ENCODE results near the gene VMP1. TPM values are rescaled to one million over a fixed set of nuclear protein-coding genes. Genes with fewer than 3 reads are reported as not detected.
"Not testable (repeated sequence)": the region's sequence is repeated elsewhere in the genome, so short reads cannot be mapped to it uniquely, and the experiment has no call there.

Gene VMP1
- total RNA-seq, 1 experiment from 2014 or later: 107 TPM

- intact Hi-C loops (cut with micrococcal nuclease; ENCODE audit: unreplicated experiment): no loop called here
- Histone ChIP-seq H3K36me3 (ENCODE audit: insufficient read depth, low read length, poor library complexity, severe bottlenecking) (no peaks in the 10 kb centered on the region), H3K4me3 (ENCODE audit: low read depth, low read length, poor library complexity, severe bottlenecking) (no peak overlapping the region), H3K27me3 (replicated peaks; ENCODE audit: insufficient read depth, low read depth, low read length, poor library complexity) (no peaks in the 10 kb centered on the region), H3K4me1 (ENCODE audit: insufficient read depth, low read length, poor library complexity, severe bottlenecking) (peaks cover 10% of the 10 kb centered on the region), H3K9me3 (ENCODE audit: low read depth, low read length, poor library complexity, severe bottlenecking) (no peaks in the 10 kb centered on the region), H3K27ac (ENCODE audit: low read depth, low read length, poor library complexity, severe bottlenecking) (no peak overlapping the region)
- no TSS peak for BruUV-seq (replicated peaks)
- no peak for DNase-seq (ENCODE audit: low spot score)
- no peak for TF ChIP-seq EZH2 (IDR thresholded peaks at IDR 0.05; ENCODE audit: borderline replicate concordance, low read depth, low read length, poor library complexity, severe bottlenecking)
- no peak for TF ChIP-seq CTCF (conservative IDR thresholded peaks at IDR 0.05; ENCODE audit: low read depth, low read length)
- ChIA-PET POLR2A (ENCODE audit: low non-redundant PET) (interaction anchor here (1.1 kb wide), 1 partner anchor 92 kb away, joined by 3 read pairs; no protein-coding TSS in a partner anchor), CTCF (no interaction called here)
These were observed 139.1 kb downstream of the VMP1 start for GRCh38 chr17:59846394-59847165.

GRCh38 chr17:59848385-59848668, 140.9 kb downstream of the VMP1 start:
- TF ChIP-seq EZH2 (IDR thresholded peaks at IDR 0.05; ENCODE audit: borderline replicate concordance, low read depth, low read length, poor library complexity, severe bottlenecking): no peak
- TF ChIP-seq CTCF (conservative IDR thresholded peaks at IDR 0.05; ENCODE audit: low read depth, low read length): no peak
- POLR2A ChIA-PET (ENCODE audit: low non-redundant PET): interaction anchor here (0.5 kb wide), 1 partner anchor 13 kb away, joined by 3 read pairs; no protein-coding TSS in a partner anchor

GRCh38 chr17:59848778-59849177, 141.3 kb downstream of the VMP1 start:
- Histone ChIP-seq H3K4me3 (ENCODE audit: low read depth, low read length, poor library complexity, severe bottlenecking) (no peak overlapping the region), H3K4me1 (ENCODE audit: insufficient read depth, low read length, poor library complexity, severe bottlenecking) (peaks cover 10% of the 10 kb centered on the region), H3K27ac (ENCODE audit: low read depth, low read length, poor library complexity, severe bottlenecking) (no peak overlapping the region), H3K36me3 (ENCODE audit: insufficient read depth, low read length, poor library complexity, severe bottlenecking) (no peaks in the 10 kb centered on the region), H3K27me3 (replicated peaks; ENCODE audit: insufficient read depth, low read depth, low read length, poor library complexity) (no peaks in the 10 kb centered on the region), H3K9me3 (ENCODE audit: low read depth, low read length, poor library complexity, severe bottlenecking) (no peaks in the 10 kb centered on the region)
- TF ChIP-seq EZH2 (IDR thresholded peaks at IDR 0.05; ENCODE audit: borderline replicate concordance, low read depth, low read length, poor library complexity, severe bottlenecking): no peak
- TF ChIP-seq CTCF (conservative IDR thresholded peaks at IDR 0.05; ENCODE audit: low read depth, low read length): no peak
- ChIA-PET POLR2A (ENCODE audit: low non-redundant PET) (no interaction called here), CTCF (interaction anchor here (0.6 to 1.6 kb wide), 2 partner anchors 10 to 228 kb away, joined by 3 to 5 read pairs; no protein-coding TSS in a partner anchor)
- intact Hi-C loops (cut with micrococcal nuclease; ENCODE audit: unreplicated experiment): no loop called here
- no peak for DNase-seq (ENCODE audit: low spot score)
- no TSS peak for BruUV-seq (replicated peaks)

More at GRCh38 chr17:59848385-59848668, 140.9 kb downstream of the VMP1 start:
- CTCF ChIA-PET: interaction anchor here (1.6 kb wide), 1 partner anchor 11 kb away, joined by 5 read pairs; no protein-coding TSS in a partner anchor
- peaks cover 10% of the 10 kb centered on the region for H3K4me1 ChIP-seq (ENCODE audit: insufficient read depth, low read length, poor library complexity, severe bottlenecking)
- no TSS peak for BruUV-seq (replicated peaks)
- H3K9me3 ChIP-seq (ENCODE audit: low read depth, low read length, poor library complexity, severe bottlenecking): no peaks in the 10 kb centered on the region
- no peak overlapping the region for H3K27ac ChIP-seq (ENCODE audit: low read depth, low read length, poor library complexity, severe bottlenecking)
- H3K4me3 ChIP-seq (ENCODE audit: low read depth, low read length, poor library complexity, severe bottlenecking): no peak overlapping the region
- DNase-seq (ENCODE audit: low spot score): no peak
- no peaks in the 10 kb centered on the region for H3K36me3 ChIP-seq (ENCODE audit: insufficient read depth, low read length, poor library complexity, severe bottlenecking)
- intact Hi-C loops (cut with micrococcal nuclease; ENCODE audit: unreplicated experiment): no loop called here
- H3K27me3 ChIP-seq (replicated peaks; ENCODE audit: insufficient read depth, low read depth, low read length, poor library complexity): no peaks in the 10 kb centered on the region

- BruUV-seq (replicated peaks); DNase-seq (ENCODE audit: low spot score); CTCF ChIA-PET; H3K9me3 ChIP-seq (ENCODE audit: low read depth, low read length, poor library complexity, severe bottlenecking); H3K27me3 ChIP-seq (replicated peaks; ENCODE audit: insufficient read depth, low read depth, low read length, poor library complexity); intact Hi-C loops (cut with micrococcal nuclease; ENCODE audit: unreplicated experiment); POLR2A ChIA-PET (ENCODE audit: low non-redundant PET); H3K36me3 ChIP-seq (ENCODE audit: insufficient read depth, low read length, poor library complexity, severe bottlenecking); H3K27ac ChIP-seq (ENCODE audit: low read depth, low read length, poor library complexity, severe bottlenecking); H3K4me3 ChIP-seq (ENCODE audit: low read depth, low read length, poor library complexity, severe bottlenecking): not testable (repeated sequence)
- peaks cover 10% of the 10 kb centered on the region for H3K4me1 ChIP-seq (ENCODE audit: insufficient read depth, low read length, poor library complexity, severe bottlenecking)
These were observed 142.9 kb downstream of the VMP1 start for GRCh38 chr17:59850311-59850710.

All from A673 (cell line).